ENCODE data around the gene HUS1. TPM values are rescaled to one million over a fixed set of nuclear protein-coding genes. Genes with fewer than 3 reads are reported as not detected.

Gene HUS1
- total and polyA plus RNA-seq, 2 of the 13 experiments (the other 11 are each of a cell fraction or from before 2014, with no cell fraction given) = 14.8 to 16.9 TPM

GRCh38 chr7:47915616-47915976 lies 63.8 kb downstream of the HUS1 start:
- intact Hi-C loops (cut with micrococcal nuclease; ENCODE audit: unreplicated experiment) (no loop called here), in situ Hi-C loops (cut with HindIII; ENCODE audit: extremely low pct_ligation_motif_present, low pct_unique_long_range_greater_than_20kb) (no loop called here)
- no peak for TF ChIP-seq ZBED4 (CRISPR knock-in tag; IDR thresholded peaks at IDR 0.05; ENCODE audit: borderline replicate concordance)
- TF ChIP-seq ZNF598 (CRISPR knock-in tag; IDR thresholded peaks at IDR 0.05; ENCODE audit: borderline replicate concordance) = no peak
- TF ChIP-seq LBX2 (CRISPR knock-in tag; IDR thresholded peaks at IDR 0.05; ENCODE audit: borderline replicate concordance) = no peak
- TF ChIP-seq KDM4B (CRISPR knock-in tag; IDR thresholded peaks at IDR 0.05) = no peak
- TF ChIP-seq U2AF2 (IDR thresholded peaks at IDR 0.05; ENCODE audit: low read depth, low read length) = no peak
- TF ChIP-seq, protein P1, sequence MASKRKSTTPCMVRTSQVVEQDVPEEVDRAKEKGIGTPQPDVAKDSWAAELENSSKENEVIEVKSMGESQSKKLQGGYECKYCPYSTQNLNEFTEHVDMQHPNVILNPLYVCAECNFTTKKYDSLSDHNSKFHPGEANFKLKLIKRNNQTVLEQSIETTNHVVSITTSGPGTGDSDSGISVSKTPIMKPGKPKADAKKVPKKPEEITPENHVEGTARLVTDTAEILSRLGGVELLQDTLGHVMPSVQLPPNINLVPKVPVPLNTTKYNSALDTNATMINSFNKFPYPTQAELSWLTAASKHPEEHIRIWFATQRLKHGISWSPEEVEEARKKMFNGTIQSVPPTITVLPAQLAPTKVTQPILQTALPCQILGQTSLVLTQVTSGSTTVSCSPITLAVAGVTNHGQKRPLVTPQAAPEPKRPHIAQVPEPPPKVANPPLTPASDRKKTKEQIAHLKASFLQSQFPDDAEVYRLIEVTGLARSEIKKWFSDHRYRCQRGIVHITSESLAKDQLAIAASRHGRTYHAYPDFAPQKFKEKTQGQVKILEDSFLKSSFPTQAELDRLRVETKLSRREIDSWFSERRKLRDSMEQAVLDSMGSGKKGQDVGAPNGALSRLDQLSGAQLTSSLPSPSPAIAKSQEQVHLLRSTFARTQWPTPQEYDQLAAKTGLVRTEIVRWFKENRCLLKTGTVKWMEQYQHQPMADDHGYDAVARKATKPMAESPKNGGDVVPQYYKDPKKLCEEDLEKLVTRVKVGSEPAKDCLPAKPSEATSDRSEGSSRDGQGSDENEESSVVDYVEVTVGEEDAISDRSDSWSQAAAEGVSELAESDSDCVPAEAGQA (IDR thresholded peaks at IDR 0.05; ENCODE audit: low read depth) = no peak
- TF ChIP-seq, protein P1 (CRISPR knock-in tag; IDR thresholded peaks at IDR 0.05; ENCODE audit: borderline replicate concordance) = no peak
- TF ChIP-seq POLR2AphosphoS2 (IDR thresholded peaks at IDR 0.05; ENCODE audit: low read depth, low read length) = no peak
- TF ChIP-seq RELA (CRISPR knock-in tag; IDR thresholded peaks at IDR 0.05) = no peak
- no peak for TF ChIP-seq ZNF652 (CRISPR knock-in tag; IDR thresholded peaks at IDR 0.05; ENCODE audit: borderline replicate concordance, low read depth)
- no peak for TF ChIP-seq TAF1 (CRISPR knock-in tag; IDR thresholded peaks at IDR 0.05)
- H3K36me3 ChIP-seq (replicated peaks in 1 of 2; ENCODE audit: control insufficient read depth in 1 of 2, insufficient read depth in 2 of 2, low read length in 2 of 2) = no peaks in the 10 kb centered on the region
- H2AFZ ChIP-seq (ENCODE audit: low read length) = no peak overlapping the region
- H3K79me2 ChIP-seq (ENCODE audit: insufficient read depth, low read length) = no peaks in the 10 kb centered on the region
- H3K27me3 ChIP-seq (ENCODE audit: control insufficient read depth in 1 of 2, insufficient read depth in 2 of 2, low read length in 2 of 2) = no peaks in the 10 kb centered on the region
- POLR2A ChIA-PET = no interaction called here
- H3K4me1 ChIP-seq (ENCODE audit: insufficient read depth, low read length) = no peaks in the 10 kb centered on the region
- no peak overlapping the region for H3K4me3 ChIP-seq (replicated peaks in 1 of 3; ENCODE audit: insufficient read depth in 1 of 3, low read depth in 2 of 3, low read length in 3 of 3)
- H3K9me3 ChIP-seq (ENCODE audit: low read length) = no peaks in the 10 kb centered on the region
- DNase-seq (ENCODE audit: low spot score) (no peak), ATAC-seq (no peak), FAIRE-seq (no peak)
- no peak overlapping the region for H3K27ac ChIP-seq (ENCODE audit: extremely low read length, insufficient read depth, low read length)
- no peaks in the 10 kb centered on the region for H4K20me1 ChIP-seq (ENCODE audit: insufficient read depth, low read length)
- H3K4me2 ChIP-seq (ENCODE audit: low read depth, low read length) = no peak overlapping the region
- WGBS (ENCODE audit: low lambda C conversion rate) = 0% methylated on average over 2 of the region's 2 CpGs
- H3K9ac ChIP-seq (ENCODE audit: insufficient read depth, low read depth, low read length) = no peak overlapping the region
- CTCF ChIA-PET (ENCODE audit: low intra/inter-chr PET ratio, low total read pairs) = no interaction called here
- no TSS peak for BruUV-seq (replicated peaks)
